K562 (cell line): ENCODE results near the gene SPATA33. TPM values are rescaled to one million over a fixed set of nuclear protein-coding genes. Genes with fewer than 3 reads are reported as not detected.

Experiments used
- CTCF ChIP-seq, 3 experiments: IDR thresholded peaks in 2 of 3; conservative IDR thresholded peaks in 1 of 3; 2 replicates each; pipeline ENCODE4 v1.5.1; 2011 to 2012; ENCODE audit warnings: low read length in 3 of 3, mild to moderate bottlenecking in 3 of 3, control low read depth in 2 of 3, improper control_type of control experiment in 1 of 3, inconsistent platforms in 1 of 3, low read depth in 1 of 3, mixed read lengths in 1 of 3, moderate library complexity in 1 of 3; ENCODE audit not compliant: insufficient read depth in 2 of 3
- FOXM1 ChIP-seq, 2 experiments: fragments of 450-650 bp in 1 of 2; sonication (generic) in 1 of 2; formaldehyde crosslinking in 1 of 2; IDR thresholded peaks; 2 replicates each; pipeline versions ENCODE4 v1.6.1 to v1.9.0; 2017 to 2022; ENCODE audit warnings: low read depth in 2 of 2, mild to moderate bottlenecking in 2 of 2, missing genetic modification reagents in 1 of 2, moderate library complexity in 1 of 2
- FOXP1 ChIP-seq: sonication (generic); formaldehyde crosslinking; IDR thresholded peaks from 2 replicates; pipeline ENCODE4 v1.8.0; 2022; ENCODE audit warnings: mild to moderate bottlenecking, missing genetic modification reagents
- KAT7 ChIP-seq: sonication (generic); formaldehyde crosslinking; IDR thresholded peaks from 2 replicates; pipeline ENCODE4 v1.8.0; 2022; ENCODE audit warnings: missing genetic modification reagents, mild to moderate bottlenecking, borderline replicate concordance
- KDM5B ChIP-seq: fragments of 200-600 bp; sonication (generic); IDR thresholded peaks from 2 replicates; pipeline ENCODE4 v1.6.1; 2012; ENCODE audit warnings: low read depth, mild to moderate bottlenecking, moderate library complexity, low read length, control low read depth, inconsistent platforms; ENCODE audit not compliant: insufficient replicate concordance
- MYC ChIP-seq, 2 experiments: fragments of 250-450 bp in 1 of 2; sonication (Bioruptor Pico) in 1 of 2; IDR thresholded peaks; 2 replicates each; pipeline versions ENCODE4 v1.5.1 to v1.6.1; 2012 to 2021; ENCODE audit warnings: low read depth in 2 of 2, borderline replicate concordance in 1 of 2, improper control_type of control experiment in 1 of 2, low read length in 1 of 2, mild to moderate bottlenecking in 1 of 2, moderate library complexity in 1 of 2
- NKRF ChIP-seq: fragments of 450-650 bp; IDR thresholded peaks from 2 replicates; pipeline ENCODE4 v1.6.1; 2016; ENCODE audit warnings: borderline replicate concordance
- NR3C1 ChIP-seq: sonication (generic); formaldehyde crosslinking; IDR thresholded peaks from 2 replicates; pipeline ENCODE4 v1.8.1; 2022; ENCODE audit warnings: missing genetic modification reagents
- SAP30 ChIP-seq: fragments of 200-600 bp; sonication (generic); IDR thresholded peaks from 2 replicates; pipeline ENCODE4 v1.6.1; 2012; ENCODE audit warnings: borderline replicate concordance, low read depth, mild to moderate bottlenecking, moderate library complexity, low read length, control low read depth, inconsistent platforms; ENCODE audit not compliant: insufficient read depth, poor library complexity, severe bottlenecking
- SMARCC2 ChIP-seq: fragments of 450-650 bp; IDR thresholded peaks from 2 replicates; pipeline ENCODE4 v1.6.1; 2017; ENCODE audit warnings: antibody characterized with exemption, moderate library complexity, mild to moderate bottlenecking, low read depth
- TAF1 ChIP-seq: IDR thresholded peaks from 2 replicates; pipeline ENCODE4 v1.6.1; 2011; ENCODE audit warnings: mild to moderate bottlenecking, low read length, moderate library complexity; ENCODE audit not compliant: insufficient read depth, control insufficient read depth, severe bottlenecking; ENCODE audit errors: extremely low read depth
- UBTF ChIP-seq, 2 experiments: IDR thresholded peaks; 2 replicates each; pipeline ENCODE4 v1.6.1; 2012; ENCODE audit warnings: improper control_type of control experiment in 2 of 2, low read depth in 2 of 2, low read length in 2 of 2, borderline replicate concordance in 1 of 2
- USF2 ChIP-seq: sonication (generic); formaldehyde crosslinking; IDR thresholded peaks from 2 replicates; pipeline ENCODE4 v1.5.0; 2020; ENCODE audit warnings: missing genetic modification reagents
- polyA plus RNA-seq, 8 experiments: library from polyadenylated mRNA; depleted of rRNA in 4 of 8; stranded (reverse) in 5 of 8; unstranded in 3 of 8; fragments of >200 nt; fragmentation: Nextera tagmentation in 2 of 8; fragmentation: Illumina TruSeq in 1 of 8; extraction: Ambion mirVana in 2 of 8; extraction: Trizol in 1 of 8; gene quantifications; 2 replicates each; pipeline versions ENCODE4 v1.2.1 to v1.2.3, GENCODE V29; 2011 to 2014; ENCODE audit warnings: inconsistent platforms in 1 of 8, missing spikeins in 1 of 8
- total RNA-seq, 7 experiments: library from RNA; depleted of rRNA in 6 of 7; stranded (reverse); fragments of >200 nt in 6 of 7; fragmentation: Illumina TruSeq in 2 of 7; extraction: Trizol in 2 of 7; gene quantifications; 2 replicates each; pipeline versions ENCODE4 v1.2.1 to v1.2.3, GENCODE V29; 2011 to 2021; ENCODE audit warnings: low replicate concordance in 1 of 7

Gene SPATA33
- total and polyA plus RNA-seq, 9 of the 15 experiments (the other 6 are each of a cell fraction or from before 2014, with no cell fraction given): 4.0 to 20.0 (median 11.8) TPM

GRCh38 chr16:89700649-89701424, 43.2 kb downstream of the SPATA33 start (continued):
- TF ChIP-seq USF2 (CRISPR knock-in tag) (0 out of 2 replicates have a peak, but pooled peaks have one; percentile 9), MYC (IDR thresholded peaks at IDR 0.05; ENCODE audit: low read depth, low read length) (peak; percentile 51), MYC (CRISPR knock-in tag; IDR thresholded peaks at IDR 0.05; ENCODE audit: borderline replicate concordance, low read depth) (0 out of 2 replicates have a peak, but pooled peaks have one; percentile 27), NR3C1 (CRISPR knock-in tag) (peak; percentile 89), SMARCC2 (0 out of 2 replicates have a peak, but pooled peaks have one; percentile 55), TAF1 (peak; percentile 30), KDM5B (no peak), CTCF (IDR thresholded peaks at IDR 0.05 in 2 of 3, conservative IDR thresholded peaks at IDR 0.05 in 1 of 3; ENCODE audit: insufficient read depth in 2 of 3, low read depth in 1 of 3, low read length in 3 of 3) (peak; percentile 51 to 80 (median 58)), FOXM1 (IDR thresholded peaks at IDR 0.05; ENCODE audit: low read depth) (no peak), FOXM1 (CRISPR knock-in tag; IDR thresholded peaks at IDR 0.05; ENCODE audit: low read depth) (no peak; the same call in 1 of the 2 replicates), NKRF (no peak), SAP30 (peak; percentile 42), UBTF (IDR thresholded peaks at IDR 0.05; ENCODE audit: borderline replicate concordance in 1 of 2, low read depth in 2 of 2, low read length in 2 of 2) (peak; percentile 92 to 97), KAT7 (0 out of 2 replicates have a peak, but pooled peaks have one; percentile 40), FOXP1 (CRISPR knock-in tag) (0 out of 2 replicates have a peak, but pooled peaks have one; percentile 25)
